HL-60/S4 (cell line): ENCODE measurements around the gene ZNRF3.
"Not testable (repeated sequence)": the region's sequence is repeated elsewhere in the genome, so short reads cannot be mapped to it uniquely, and the experiment has no call there.

Experiments
- in situ Hi-C: fragments of 300-500 bp; cut with MboI; formaldehyde crosslinking; loops from 2 replicates; pipeline ENCODE4 v1.14.3; 2022; ENCODE audit warnings: low sequenced_read_pairs

The ZNRF3 gene

DNA sequence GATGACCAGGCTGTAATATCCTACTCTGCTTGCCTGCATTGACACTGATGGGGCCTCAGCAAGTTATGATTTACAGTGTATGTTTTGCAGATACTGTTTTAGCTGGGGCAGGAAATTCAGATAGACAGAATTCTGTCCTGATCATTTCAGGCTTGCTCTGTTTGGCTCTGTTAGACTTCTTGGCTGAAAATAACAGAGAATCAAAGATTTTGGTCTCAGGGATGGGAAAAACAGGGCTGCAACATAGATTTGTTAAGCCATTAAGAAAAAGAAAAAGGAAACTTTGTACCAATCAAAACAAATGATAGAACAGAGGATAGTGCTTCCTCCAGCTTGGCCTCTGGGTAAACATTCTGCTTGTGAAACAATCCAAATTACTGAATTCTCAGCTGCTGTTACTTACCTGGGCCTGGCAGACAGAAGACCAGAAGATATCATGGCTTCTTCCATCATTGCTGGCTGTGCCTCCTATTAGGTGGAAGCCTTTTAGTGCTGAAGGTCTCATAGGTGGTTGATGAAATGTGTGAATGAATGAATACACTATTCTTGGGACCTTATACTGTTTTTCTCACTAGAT is 22.0 kb downstream of the ZNRF3 start:
- in situ Hi-C loops = no loop called here

DNA sequence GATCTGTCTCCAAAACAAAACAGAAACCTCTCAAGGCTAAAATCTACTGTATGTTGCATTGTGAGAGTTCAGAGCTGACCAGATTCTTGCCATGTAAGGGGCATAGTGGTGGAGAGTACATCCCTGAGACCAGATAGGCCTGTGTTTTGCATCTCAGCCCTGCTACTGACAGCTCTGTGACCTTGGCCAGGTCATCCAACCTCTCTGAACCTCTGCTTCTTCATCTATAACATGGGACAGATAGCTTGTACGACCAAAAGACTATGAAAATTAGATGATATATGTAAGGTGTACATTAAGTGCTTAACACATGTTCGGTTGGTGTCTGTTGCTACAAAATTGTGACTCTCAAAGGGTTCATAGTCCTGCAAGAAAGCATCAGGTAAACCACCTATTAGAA is 22.9 kb downstream of the ZNRF3 start:
- in situ Hi-C loops = no loop called here

DNA sequence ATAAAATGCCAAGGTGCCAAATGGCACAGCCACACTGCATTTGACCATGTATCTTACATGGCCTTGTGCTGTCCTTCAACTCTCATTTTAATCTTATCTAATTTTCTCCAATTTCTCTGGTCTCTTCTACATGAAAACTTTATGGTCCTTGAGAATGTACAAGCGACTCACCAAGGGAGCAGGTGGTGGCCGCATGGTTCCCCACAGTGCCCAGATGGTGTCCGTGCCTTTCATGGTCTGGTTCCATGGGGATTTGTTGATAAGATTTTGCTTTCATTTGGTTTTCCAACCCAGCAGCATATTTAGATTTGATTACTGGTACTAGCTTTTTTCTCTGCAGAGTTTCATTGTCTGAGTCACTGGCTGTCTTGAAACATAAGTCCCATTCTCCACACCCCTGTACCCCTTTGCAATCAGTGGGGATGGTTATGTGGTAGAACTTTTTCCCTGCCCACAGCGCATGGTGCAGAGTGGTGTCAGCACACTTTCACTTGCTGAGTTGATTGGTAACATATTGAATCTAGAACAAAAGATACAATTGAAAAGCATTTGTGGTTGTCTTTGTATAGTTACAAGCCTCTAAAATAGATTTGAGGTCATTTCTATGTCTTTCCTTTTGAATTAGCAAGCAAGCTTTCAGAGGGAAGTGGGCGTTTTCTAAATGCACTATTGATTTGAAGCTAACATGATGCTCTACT is 24.1 kb downstream of the ZNRF3 start:
- in situ Hi-C loops = no loop called here

DNA sequence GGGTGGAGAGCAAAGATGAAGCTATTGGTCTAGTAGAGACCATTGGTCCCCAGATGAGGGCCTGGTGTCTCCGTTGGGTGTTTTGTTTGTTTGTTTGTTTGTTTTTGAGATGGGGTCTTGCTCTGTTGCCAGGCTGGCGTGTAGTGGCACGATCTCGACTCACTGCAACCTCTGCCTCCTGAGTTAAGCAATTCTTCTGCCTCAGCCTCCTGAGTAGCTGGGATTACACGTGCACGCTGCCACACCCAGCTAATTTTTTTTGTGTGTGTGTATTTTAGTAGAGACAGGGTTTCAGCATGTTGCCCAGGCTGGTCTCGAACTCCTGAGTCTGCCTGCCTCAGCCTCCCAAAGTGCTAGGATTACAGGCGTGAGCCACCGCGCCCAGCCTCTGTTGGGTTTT is 25.4 kb downstream of the ZNRF3 start:
- in situ Hi-C loops = not testable (repeated sequence)

DNA sequence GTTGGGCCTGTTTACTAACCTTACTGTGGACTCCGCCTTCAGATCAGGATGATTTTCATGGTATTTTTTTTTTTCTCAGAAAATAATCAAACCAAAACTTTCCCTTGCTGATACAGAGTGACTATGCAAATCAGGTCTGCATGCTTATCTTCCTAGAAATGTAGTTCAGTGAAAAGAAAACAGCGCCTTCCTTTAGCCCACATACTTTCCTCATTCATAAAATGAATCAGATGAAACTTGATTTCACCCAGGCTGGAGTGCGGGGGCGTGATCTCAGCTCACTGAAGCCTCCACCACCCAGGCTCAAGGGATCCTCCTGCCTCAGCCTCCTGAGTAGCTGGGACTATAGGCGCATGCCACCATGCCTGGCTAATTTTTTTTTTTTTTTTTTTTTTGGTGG is 26.0 kb downstream of the ZNRF3 start:
- in situ Hi-C loops = no loop called here

DNA sequence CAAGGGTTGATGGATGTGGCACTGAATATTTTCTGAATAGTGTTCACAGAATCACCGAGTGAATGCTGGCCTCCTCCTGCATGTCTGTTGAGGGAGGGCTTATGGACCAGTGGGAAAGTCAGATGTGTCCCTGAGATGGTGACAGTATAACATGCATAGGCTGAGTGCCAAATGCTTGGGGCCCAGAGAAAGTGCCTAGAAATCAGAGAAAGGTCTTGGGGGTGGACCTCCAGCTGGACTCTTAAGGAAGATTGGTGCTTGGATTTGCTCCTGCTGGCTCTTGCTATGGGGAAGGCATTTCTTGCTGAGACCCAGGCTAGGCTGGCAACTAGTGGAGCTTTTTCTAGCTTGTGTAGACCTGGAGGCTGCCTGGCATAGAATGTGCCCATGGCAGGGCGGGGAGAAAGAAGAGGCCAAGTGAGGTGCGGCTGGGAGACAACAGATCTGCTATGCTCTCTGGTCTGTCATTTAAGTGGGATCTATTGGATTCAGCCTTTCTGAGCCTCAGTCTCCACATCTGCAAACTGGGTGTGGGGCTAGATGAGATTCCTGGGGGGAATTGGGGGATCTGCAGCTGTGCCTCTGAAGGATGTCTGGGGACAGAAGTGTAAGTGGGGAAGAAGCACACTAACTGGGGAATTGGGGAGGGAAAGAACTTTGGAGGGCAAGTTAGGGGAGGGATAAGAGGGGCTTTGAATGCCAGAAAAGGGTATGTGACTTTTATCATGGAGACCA is 27.4 kb downstream of the ZNRF3 start:
- in situ Hi-C loops = no loop called here

DNA sequence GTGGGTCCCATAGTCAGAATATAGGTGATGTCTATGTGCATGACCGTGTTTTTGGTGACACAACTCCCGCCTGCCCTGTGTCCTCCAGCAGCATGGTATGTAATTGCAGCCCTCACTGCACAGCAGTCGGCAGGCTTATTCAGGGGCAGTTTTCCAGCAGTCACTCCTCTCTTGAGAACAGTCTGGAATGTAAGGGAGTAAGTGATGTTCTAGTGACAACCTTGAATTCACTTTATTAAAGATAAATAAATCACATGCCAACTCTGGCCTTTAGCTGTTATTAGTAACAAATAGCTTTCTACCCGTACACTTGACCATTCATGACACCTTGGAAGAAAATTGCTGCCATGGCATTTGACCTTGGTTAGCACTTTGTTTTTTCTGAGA is 27.9 kb downstream of the ZNRF3 start:
- in situ Hi-C loops = no loop called here

- in situ Hi-C loops = no loop called here
Measured at GRCh38 chr22:28911777-28912669, 28.7 kb downstream of the ZNRF3 start.

DNA sequence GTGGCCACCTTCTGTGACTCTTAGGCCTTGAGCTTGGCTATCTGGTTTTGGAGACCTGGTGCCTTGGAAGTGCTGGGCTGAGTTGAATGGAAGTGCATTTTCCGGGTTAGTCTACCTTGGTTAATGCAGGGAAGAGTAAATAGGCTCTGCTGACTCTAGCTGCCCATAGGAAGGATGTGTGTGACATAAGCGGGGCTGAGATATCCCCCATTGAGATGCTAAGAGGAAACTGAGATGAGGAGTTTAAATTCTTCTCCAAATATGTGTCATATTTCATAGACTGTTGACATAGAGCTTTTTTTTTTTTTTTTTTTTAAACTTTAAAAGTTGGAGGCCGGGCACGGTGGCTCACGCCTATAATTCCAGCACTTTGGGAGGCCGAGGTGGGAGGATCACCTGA is 30.8 kb downstream of the ZNRF3 start:
- in situ Hi-C loops = no loop called here

- in situ Hi-C loops = no loop called here
Measured at GRCh38 chr22:28915969-28916368, 32.6 kb downstream of the ZNRF3 start.

- in situ Hi-C loops = no loop called here
Measured at GRCh38 chr22:28917747-28918549, 34.6 kb downstream of the ZNRF3 start.

GRCh38 chr22:28918550-28919271 is 35.3 kb downstream of the ZNRF3 start:
- in situ Hi-C loops = no loop called here

DNA sequence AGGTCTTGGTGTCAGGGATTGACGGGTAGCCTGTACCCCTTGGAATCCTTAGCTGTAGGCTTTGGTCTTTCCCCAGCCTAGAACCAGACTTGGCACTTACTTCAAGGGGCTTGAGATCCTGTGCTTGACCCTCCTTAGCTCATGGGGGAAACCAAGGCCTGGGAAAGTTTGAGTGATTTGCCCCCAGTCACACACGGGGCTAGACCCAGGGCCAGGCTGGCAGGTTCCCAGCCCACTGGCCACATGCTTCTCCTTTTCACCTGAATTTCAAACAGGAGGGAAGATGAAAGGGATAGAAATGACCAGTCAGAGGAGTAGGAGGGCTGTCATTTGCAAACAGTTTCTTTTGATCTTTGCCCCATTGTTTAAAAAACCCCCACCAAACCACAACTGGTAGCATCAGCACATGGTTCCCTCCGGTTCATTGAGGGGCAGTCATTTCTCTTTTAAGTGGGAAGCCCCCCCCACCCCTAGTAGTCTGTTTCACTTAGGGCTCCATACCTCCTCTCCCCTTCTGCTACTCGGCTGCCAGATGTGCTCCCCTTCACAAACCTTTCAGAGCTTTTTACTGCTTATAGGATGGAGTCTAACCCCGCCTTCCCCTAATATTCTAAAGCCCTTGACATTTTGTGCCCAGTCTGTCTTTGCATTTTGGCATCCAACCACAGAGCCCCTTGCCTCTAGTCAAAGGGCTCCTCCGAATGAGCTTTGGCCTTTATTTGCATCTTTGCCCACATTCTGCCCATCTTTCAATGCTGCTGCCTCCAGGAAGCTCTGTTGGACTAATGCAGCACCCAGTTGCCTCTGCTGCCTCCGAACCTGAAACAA is 37.6 kb downstream of the ZNRF3 start:
- in situ Hi-C loops = no loop called here

- in situ Hi-C loops = no loop called here
Measured at GRCh38 chr22:28921585-28921879, 38.2 kb downstream of the ZNRF3 start.

GRCh38 chr22:28922540-28923244 is 39.3 kb downstream of the ZNRF3 start:
- in situ Hi-C loops = no loop called here

GRCh38 chr22:28923826-28924732 is 40.7 kb downstream of the ZNRF3 start:
- in situ Hi-C loops = no loop called here

DNA sequence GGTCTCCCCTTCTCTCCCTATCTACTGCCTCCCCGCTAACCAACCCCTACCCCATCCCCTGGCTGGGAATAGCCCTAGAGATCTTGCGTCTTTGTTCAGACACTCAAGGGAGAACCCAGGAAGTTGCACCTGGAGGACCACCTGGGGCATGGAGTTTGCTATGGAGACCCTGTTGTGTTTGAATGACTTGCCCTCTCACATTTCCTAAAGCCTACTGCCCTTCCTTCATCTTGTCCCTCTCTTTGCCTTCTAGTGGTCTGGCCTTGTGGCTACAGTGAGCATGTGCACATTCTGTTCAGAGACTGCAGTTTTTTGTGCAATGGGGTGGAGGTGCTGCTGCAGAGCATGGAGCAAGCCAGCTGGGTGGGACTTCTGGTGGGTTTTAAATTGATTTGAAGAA is 42.5 kb downstream of the ZNRF3 start:
- in situ Hi-C loops = no loop called here

GRCh38 chr22:28927630-28928029 is 44.3 kb downstream of the ZNRF3 start:
- in situ Hi-C loops = no loop called here
